DMS53 treated with DMSO at 0.1 percent for 48 hours (cell line): ENCODE data around the gene RFX1.
A peak's percentile ranks its signal among the peaks of the same experiment; 100 is the strongest.

ENCODE experiments used
- DNase-seq: peaks from one replicate; lab custom pipeline; 2025; ENCODE audit not compliant: unreplicated experiment; lab: John Stamatoyannopoulos, UW

Gene RFX1

DNA sequence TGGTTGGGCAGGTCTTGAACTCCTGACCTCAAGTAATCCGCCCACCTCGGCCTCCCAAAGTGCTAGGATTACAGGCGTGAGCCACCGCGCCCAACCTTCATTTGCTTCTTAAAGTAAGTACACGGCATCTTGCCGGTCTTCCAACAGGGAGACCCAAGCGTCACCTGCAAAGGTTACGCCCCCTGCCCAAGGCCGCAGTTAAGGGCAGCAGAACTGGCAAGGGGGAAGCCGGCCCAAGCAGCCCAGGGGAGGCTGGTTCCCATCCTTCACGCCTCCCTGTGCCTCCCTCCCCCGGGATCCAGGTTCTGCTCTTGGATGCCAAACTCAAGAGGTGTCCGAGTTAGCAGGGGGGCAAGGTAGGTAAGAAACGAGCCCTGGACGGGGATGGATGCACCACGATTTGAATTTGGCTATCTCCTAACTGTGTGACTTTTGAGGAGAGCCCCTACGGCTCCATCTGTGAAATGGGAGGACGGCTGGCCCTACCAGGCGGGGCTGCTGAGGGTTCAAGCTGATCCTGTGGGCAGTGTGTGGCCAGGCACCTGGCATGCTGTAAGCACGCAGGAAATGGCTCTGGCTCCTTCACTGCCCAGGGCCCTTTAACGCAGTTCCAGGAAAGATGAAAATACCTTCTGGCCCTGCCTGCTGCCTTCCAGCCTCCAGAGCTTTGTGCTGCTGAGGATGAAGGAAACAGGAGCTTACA lies 9.0 kb downstream of the RFX1 start:
- DNase-seq: no peak

DNA sequence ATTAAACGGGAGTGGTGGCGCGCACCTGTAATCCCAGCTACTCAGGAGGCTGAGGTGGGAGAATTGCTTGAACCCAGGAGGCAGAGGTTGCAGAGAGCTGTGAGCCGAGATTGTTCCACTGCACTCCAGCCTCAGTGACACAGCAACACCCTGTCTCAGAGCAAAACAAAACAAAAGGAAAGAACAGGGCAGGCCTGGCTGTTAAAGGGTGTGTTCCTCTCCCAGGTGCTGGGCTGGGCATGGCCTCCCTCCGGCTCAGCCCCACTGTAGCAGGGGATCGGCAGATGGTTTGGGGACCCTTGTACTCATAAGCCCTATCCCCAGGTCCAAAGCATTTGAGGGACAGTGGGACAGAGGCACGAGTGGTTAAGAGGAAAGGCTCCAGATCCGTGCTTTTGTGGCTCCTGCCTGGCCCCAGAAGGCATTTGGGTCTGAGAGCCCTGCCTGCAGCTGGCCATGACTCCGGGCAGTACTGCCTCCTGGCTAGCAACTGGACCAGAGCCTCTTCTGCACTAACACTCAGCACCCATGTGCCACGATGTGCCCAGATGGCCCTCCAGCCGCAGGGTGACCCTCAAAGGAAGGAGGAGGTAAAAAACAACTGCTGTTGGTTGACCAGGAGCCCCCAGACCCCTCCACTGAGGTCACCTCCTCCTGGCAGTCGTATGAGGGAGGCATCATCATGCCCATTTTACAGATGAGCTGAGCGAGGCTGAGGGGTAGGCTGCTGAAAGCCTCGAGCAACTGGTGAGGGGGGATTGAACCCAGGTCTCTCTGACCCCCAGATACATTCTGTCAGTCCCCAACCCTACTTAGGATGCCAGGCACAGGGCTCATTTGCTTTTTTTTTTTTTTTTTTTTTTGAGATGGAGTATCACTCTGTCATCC lies 10.0 kb downstream of the RFX1 start:
- DNase-seq: no peak

DNA sequence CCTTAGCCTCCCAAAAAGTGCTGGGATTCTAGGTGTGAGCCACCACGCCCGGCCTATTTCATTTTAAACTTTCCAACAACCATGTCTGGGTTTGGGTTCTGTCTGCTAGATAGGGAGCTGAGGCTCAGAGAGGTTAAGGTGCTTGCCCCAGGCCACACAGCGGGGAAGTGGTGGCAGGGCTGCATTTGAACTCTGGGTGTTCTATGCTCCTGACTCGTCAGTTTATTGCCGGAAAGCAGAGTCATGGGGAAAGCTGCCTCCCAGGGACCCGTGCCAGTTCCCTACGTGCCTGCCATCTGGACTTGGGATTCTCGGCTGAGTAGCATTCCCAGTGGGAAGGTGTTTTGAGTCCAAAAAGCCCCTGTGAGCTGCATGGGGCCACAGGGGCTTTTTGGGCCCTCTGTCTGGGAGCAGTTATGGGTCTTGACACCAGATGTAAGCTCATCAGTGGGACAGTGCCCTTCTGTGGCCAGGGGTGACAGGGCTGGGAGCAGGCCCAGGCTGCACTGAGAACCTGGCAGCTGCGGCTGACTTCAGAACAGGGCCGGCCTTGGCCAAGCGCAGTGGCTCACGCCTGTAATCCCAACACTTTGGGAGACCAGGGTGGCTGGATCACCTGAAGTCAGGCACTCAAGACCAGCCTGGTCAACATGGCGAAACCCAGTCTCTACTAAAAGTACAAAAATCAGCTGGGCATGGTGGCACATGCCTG lies 10.9 kb downstream of the RFX1 start:
- no peak for DNase-seq

DNA sequence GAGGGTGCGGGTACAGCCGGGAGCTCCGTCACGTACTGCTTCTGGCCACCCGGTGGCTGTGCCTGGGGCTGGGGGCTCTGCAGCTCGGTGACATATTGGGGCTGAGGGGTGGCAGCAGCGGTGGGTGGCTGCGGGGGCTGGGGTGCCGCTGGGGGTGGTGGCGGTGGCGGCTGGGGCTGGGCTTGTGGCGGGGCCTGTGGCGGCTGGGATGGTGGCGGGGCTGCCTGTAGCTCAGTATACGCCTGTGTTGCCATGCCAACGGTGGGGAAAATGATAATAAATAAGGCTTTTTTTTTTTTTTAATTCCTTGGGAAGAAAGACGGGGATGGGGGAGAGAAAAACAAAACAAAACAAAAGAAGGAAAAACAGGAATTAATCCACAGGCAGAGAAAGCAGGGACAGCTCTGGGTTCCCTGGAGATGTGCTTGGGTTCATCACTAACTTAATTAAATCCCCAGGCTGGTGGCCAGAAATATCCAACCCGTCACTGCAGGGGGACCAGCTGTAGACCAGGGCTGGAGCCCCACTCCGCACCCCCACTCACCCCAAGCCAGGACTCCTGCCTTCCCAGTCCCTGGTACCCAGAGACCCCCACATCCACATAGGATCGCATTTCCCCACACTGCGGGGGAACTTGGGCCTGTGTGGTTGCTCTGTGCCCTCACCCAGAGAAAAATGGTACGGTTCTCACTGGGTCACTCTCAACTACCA lies 12.4 kb downstream of the RFX1 start:
- DNase-seq: no peak

DNA sequence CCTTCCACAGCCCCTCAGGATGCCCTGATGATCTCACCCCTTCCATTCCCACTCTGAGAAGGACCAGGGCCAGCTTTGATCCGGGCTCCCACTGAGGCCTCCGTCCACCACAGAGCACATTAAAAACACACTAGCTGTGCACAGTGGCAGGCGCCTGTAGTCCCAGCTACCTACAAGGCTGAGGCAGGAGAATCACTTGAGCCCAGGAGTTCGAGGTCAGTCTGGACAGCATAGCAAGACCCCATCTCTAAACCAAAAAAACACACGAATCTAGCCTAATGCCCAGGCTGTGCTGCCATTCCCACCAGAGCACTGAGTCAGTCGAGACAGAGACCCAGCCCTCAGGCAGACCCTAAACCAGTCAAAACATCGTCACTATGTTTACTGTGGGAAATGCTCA lies 14.1 kb downstream of the RFX1 start:
- DNase-seq: no peak

DNA sequence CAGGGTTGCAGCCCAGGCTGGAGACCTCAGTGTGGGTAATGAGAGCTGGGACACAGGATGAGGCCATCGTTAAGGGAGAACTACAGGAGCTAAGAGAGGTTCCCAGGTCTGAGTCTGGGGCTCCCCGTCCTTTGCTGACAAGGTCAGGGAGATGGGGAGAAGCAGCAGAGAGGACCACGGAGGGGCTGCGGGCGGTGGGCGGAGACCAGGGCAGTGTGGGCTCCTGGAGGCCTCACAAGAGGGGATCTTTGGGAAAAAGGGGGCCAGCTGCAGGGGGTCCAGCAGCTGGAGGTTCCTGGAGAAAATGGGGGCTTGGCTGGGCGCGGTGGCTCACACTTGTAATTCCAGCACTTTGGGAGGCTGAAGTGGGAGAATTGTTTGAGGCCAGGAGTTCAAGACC lies 16.0 kb downstream of the RFX1 start:
- DNase-seq: no peak

DNA sequence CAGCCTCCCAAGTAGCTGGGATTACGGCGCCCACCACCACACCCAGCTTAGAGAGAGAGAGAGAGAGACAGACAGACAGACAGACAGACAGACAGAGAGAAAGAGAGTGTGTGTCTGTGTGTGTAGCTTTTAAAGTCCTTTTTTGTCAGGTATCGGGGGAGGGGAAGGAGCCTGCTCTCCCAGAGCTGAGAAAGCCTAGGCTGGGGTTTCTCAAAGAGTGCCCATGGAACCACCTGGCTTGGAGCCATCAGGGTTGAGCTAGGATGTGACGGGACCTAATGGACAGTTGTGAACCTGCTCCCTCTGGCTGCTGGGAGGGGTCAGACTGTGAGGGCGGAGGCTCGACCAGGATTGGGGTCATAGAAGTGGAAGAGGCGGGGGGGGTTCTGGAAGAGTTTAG lies 16.6 kb downstream of the RFX1 start:
- DNase-seq: no peak

DNA sequence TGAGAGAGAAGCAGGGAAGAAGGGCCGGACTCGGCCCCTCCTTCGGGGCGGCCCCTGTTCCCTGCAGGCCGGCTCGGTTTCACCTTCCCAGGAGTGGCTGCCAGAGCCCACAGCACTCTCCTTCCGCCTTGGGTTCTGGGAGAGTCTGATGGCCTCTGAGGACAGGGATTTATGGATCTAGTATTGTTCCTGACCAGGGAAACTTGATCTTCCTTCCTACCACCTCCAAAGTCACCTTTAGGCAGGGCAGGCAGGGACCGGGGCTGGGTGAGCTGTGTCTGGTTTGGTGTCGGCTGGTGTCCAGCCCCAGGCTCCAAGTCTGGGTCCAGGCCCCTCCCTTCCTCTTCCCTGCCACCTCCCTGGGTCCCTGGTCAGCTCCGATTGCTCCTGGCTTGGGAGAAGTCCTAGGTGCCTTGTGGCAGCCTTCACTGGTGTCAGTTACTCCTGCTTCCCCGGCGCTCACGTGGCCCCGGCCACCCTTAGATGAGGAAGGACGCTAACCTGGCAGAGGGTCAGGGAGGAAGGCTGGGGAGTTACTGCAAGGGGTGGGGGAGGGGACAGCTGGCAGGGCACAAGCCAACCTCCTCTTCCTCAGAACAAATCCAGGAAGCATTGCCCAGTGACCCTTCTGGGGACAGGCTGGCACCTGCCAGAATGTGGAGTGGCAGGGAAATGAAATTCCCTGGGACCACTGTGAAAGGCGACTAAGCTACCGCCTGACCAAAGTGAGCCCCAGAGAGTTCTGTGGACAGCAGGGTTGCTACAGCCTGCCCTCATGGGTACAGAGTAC lies 18.8 kb downstream of the RFX1 start:
- no peak for DNase-seq

DNA sequence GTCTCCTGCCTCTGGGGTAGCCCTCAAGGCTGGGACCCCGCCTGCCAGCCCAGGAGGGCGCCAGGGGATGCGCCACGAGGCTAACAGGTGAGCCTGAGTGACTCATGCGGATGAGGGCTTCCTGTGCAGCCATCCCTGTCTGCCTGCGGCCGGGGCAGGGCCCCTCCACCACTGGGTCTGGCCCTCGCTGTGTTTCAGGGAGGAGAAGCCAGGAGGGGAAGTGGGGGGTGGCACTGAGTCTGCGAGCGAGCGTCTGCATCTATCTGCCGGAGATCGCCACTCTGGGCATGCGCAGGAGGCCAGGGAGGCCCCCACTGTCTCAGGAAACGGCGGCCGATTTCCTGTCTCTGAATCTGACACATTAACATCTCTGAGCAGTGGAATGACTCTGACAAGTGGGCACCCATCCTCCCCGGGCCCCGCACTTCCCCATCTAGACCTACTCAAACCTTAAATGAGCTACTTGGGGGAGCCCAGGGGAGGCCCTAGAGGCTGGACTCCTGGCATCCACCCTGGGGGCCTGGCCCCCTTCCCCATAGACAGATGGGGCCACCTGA lies 19.7 kb downstream of the RFX1 start:
- peak; percentile 87 for DNase-seq

DNA sequence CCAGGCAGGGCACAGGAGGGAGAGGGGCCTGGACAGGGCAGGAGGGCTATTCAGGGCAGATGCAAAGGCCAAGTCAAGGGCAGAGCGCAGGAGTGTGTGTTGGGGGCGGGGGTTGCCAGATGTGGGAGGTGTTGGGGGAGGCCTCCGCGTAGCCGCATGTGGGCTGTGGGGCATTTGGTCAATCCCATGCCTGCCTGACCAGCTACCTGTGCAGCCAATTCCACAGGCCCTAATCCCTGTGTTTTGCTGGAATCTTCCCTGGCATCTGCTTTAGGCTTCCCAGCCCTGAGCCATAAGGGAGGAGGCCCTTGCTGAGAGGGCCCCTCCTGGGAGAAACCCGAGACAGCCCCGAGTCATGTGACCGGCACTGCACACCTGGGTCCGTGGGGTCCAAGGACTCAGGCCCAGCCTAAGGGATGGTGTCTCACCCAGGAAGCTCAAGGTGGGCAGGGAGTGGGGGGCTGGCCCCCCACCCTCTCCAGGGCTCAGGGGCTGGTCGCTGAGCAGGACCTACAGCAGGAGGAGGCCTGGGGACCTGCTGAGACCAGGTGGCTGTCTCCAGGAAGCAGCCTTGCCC lies 20.3 kb downstream of the RFX1 start:
- peak; percentile 38 for DNase-seq

DNA sequence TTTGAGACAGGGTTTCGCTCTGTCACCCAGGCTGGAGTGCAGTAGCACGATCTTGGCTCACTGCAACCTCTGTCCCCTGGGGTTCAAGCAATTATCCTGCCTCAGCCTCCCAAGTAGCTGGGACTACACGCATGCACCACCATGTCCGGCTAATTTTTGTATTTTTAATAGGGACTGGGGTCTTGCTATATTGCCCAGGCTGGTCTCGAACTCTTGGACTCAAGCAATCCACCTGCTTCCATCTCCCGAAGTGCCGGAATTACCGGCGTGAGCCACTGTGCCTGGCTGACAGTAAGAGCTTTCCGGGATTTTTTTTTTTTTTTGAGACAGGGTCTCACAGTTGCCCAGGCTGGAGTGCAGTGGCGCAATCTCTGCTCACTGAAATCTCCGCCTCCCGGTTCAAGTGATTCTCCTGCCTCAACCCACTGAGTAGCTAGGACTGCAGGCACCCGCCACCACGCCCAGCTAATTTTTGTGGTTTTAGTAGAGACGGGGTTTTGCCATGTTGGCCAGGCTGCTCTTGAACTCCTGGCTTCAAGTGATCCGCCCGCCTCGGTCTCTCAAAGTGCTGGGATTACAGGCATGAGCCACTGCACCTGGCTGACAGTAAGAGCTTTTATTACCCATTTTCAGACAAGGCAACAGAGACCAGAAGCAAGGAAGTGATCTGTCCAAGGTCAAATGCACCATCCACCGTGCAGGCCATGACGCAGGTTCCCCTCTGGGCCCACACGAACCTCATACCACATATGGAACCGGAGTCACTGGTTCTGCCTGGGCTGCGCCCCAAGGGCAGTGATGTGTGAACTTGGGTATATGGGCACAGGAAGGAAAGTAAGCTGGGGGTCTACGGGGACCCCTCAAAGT lies 21.0 kb downstream of the RFX1 start:
- no peak for DNase-seq

DNA sequence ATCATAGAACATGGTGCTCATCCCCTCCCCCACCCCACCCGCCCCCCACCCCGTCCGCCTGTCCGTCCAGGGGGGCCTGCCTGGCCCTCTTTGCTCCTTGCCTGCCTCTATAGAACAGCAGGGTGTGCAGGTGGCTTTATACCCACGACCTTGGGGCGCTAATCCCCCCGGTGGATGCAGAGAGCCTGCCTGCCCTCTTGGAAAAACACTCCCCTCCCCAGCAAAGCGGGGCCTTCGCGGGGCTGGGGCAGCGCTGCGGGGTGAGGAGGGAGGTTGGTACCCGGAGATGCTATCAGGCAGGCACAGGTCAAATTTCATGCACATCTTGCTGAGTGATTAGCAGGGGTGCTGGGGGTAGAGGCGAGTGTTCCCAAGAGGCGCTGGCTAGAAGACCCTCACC lies 21.9 kb downstream of the RFX1 start:
- no peak for DNase-seq

DNA sequence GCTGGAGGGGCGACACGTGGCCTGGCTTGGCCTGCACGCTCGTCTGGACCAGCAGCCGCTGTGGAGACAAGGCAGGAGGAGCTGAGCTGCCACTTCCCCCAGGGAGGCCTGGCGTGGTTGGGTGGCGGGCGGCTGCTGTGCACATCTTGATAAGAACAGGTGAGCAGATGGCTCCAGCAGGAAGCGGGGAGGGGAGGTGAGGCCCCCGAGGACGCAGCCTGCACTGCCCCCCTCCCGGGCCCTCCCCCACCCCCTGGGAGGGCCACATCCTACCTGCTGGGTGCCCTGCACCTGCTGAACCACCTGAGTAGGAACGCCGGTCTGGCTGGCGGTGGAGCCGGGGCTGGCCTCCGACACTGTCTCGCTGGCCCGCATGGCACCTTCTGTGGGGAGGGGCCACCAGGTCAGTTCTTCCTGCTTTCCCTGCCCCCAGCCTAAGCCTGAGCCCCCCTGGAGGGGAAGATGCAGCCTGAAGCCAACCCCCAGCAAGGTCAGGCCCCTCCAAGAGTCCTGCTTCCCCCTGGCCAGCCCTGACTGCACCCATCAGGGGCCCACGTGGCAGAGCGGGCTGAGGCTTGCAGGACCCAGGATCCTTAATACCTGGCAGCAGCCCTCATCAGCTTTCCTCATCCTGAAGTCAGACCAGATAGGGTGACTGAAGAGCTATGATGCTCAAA lies 22.8 kb downstream of the RFX1 start:
- DNase-seq: peak; percentile 69

DNA sequence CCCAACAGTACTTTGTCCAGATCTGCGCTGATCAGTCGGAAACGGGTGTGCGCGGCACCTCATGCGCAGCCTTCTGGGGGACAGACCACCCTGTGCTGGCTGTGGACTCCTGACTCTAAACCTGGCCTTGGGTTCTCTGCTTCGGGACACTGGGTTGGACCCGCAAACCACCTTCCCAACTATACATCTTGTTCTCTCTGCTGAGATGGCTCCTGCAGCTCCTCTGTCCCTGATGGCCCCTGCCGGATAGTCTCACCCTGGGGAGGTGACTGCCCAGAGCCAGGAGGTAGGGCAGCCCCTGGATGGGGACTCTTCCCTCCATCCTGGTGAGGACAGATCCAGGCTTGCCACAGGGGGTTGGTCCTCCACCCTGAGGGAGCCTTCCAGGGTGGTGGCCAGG lies 23.3 kb downstream of the RFX1 start:
- DNase-seq: no peak

DNA sequence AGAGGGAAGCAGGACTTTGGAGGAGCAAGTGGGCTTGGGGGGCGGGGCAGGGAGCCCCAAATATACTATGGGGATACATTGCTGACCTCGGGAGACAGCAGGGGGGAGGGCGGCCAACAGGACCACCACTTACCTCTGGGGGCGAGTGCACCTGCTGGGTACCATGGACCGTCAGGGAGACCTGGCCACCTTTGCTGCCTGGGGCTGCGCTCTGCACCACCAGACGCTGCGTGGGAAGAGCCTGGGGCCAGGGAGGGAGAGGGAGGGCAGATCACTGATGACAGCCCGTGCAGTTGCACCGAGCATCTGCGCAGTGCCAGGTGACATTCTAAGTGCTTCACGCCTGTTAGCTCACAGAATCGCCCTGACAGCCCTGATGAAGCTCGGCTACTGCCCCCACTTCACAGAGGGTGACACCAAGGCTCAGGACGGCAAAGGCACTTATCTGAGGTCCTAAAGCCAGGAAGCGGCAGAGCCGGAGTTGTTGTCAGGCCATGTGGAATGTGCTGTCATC lies 24.1 kb downstream of the RFX1 start:
- DNase-seq: no peak

DNA sequence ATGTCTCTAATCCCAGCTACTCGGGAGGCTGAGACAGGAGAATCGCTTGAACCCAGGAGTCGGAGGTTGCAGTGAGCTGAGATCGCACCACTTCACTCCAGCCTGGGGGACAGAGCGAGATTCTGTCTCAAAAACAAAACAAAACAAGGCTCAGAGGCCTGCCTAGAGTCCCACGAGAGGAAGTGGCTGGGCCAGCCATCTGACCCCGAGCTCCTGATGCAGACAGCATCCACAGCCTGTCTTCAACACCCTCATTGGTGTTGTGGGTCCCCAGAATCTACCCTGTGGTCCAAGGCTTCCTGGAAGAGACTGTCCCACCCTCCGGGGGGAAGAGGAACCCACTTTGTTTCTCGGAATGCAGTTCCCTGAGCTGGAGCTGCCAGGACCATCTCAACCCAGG lies 24.7 kb downstream of the RFX1 start:
- DNase-seq: no peak

DNA sequence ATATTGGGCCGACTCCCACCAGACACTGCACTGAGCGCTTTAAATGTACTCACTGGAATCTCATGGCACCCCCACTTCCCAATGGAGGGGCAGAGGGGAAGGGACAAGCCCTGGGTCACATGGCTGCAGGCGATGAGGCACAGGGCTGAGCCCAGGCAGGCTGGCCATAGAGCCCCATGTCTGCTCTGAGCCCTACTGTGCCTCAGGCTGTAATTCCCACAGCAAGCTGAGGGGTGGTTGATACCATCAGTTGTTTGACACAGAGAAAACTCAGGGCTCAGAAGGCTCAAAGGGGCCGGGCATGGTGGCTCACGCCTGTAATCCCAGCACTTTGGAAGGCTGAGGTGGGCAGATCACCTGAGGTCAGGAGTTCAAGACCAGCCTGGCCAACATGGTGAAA lies 25.1 kb downstream of the RFX1 start:
- no peak for DNase-seq

DNA sequence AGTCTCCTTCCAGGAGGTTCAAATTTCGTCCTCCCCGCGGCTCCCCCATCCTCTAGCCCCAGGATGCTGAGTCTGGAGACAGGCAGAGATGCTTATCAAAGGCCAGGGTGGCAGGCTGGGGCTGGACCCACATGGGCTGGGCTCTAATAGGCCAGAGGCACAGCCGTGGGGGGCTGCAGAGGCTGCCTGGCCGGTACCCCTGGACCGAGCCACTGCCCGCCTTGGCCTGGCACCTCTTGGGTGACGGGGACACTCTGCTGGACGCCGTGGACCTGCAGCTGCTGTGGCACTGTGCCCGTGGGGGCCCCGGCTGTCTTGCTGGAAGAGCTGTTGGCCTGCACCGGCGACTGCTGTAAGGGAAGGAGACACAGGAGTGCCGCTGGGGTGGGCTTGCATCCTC lies 25.8 kb downstream of the RFX1 start:
- no peak for DNase-seq
